ENCODE measurements around the gene MMD2. TPM values are rescaled to one million over a fixed set of nuclear protein-coding genes. Genes with fewer than 3 reads are reported as not detected.

The MMD2 gene
- total RNA-seq, 2 experiments from 2014 or later: not detected

DNA sequence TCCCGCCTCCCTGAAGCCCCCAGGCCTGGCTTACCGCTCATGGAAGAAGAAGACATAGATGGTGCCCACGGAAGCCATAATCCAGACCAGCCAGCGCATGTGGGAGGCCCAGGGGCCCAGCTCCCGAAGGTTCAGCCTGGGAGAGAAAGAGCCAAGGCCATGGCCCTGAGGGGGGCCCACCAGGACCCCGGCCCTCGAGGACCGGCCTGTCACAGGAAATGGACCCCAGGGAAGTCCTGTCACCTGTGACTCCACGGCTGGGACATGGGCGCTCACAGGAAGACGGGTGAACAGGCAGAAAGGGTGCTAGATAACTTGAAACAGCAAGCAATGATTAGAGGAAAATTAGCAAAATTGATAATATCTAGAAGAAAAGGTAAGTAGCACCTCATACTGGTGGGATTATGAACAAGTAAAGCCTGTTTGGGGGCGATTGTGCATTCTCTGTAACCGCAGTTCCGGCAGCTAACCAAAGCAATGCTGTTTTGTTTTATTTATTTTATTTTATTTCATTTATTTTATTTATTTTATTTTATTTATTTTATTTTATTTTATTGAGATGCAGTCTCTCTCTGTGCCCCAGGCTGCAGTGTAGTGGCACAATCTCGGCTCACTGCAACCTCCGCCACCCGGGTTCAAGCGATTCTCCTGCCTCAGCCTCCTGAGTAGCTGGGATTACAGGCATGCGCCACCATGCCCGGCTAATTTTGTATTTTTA is 47.7 kb downstream of the MMD2 start:
- CTCF ChIA-PET (ENCODE audit: unreplicated experiment): no interaction called here
- no peak overlapping the region for H3K27ac ChIP-seq (ENCODE audit: low read depth, low read length, poor library complexity, severe bottlenecking)
- H3K79me2 ChIP-seq (ENCODE audit: insufficient read depth, low read depth, low read length): no peaks in the 10 kb centered on the region
- no peak overlapping the region for H2AFZ ChIP-seq (ENCODE audit: low read length)
- H3K4me3 ChIP-seq (ENCODE audit: low read depth, low read length, poor library complexity, severe bottlenecking): no peak overlapping the region
- H3K36me3 ChIP-seq (ENCODE audit: insufficient read depth, low read length): no peaks in the 10 kb centered on the region
- H3K4me2 ChIP-seq (ENCODE audit: low read length): no peak overlapping the region
- POLR2A ChIA-PET: interaction anchor here (0.6 kb wide), 1 partner anchor 187 kb away, joined by 3 read pairs; no protein-coding TSS in a partner anchor
- TF ChIP-seq, protein P1, sequence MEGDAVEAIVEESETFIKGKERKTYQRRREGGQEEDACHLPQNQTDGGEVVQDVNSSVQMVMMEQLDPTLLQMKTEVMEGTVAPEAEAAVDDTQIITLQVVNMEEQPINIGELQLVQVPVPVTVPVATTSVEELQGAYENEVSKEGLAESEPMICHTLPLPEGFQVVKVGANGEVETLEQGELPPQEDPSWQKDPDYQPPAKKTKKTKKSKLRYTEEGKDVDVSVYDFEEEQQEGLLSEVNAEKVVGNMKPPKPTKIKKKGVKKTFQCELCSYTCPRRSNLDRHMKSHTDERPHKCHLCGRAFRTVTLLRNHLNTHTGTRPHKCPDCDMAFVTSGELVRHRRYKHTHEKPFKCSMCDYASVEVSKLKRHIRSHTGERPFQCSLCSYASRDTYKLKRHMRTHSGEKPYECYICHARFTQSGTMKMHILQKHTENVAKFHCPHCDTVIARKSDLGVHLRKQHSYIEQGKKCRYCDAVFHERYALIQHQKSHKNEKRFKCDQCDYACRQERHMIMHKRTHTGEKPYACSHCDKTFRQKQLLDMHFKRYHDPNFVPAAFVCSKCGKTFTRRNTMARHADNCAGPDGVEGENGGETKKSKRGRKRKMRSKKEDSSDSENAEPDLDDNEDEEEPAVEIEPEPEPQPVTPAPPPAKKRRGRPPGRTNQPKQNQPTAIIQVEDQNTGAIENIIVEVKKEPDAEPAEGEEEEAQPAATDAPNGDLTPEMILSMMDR (conservative IDR thresholded peaks at IDR 0.05; ENCODE audit: low read length): no peak
- no peak for TF ChIP-seq EZH2phosphoT487 (IDR thresholded peaks at IDR 0.05; ENCODE audit: borderline replicate concordance, low read depth, low read length)
- intact Hi-C loops (cut with micrococcal nuclease; ENCODE audit: unreplicated experiment): no loop called here
- H3K9me2 ChIP-seq (ENCODE audit: insufficient read depth, low read length): no peaks in the 10 kb centered on the region
- no peaks in the 10 kb centered on the region for H4K20me1 ChIP-seq (ENCODE audit: insufficient read depth, low read length)
- no peaks in the 10 kb centered on the region for H3K9me3 ChIP-seq (ENCODE audit: low read length)
- DNase-seq (ENCODE audit: low spot score): no peak
- no TSS peak for BruUV-seq (replicated peaks)
- H3K4me1 ChIP-seq (ENCODE audit: insufficient read depth, low read length, poor library complexity, severe bottlenecking): no peaks in the 10 kb centered on the region

GRCh38 chr7:4906682-4907081 is 52.3 kb downstream of the MMD2 start:
- ChIA-PET CTCF (ENCODE audit: unreplicated experiment) (no interaction called here), POLR2A (no interaction called here)
- no peaks in the 10 kb centered on the region for H3K36me3 ChIP-seq (ENCODE audit: insufficient read depth, low read length)
- H2AFZ ChIP-seq (ENCODE audit: low read length): no peak overlapping the region
- no peaks in the 10 kb centered on the region for H3K9me3 ChIP-seq (ENCODE audit: low read length)
- DNase-seq (ENCODE audit: low spot score): no peak
- H3K4me1 ChIP-seq (ENCODE audit: insufficient read depth, low read length, poor library complexity, severe bottlenecking): no peaks in the 10 kb centered on the region
- no peak overlapping the region for H3K4me3 ChIP-seq (ENCODE audit: low read depth, low read length, poor library complexity, severe bottlenecking)
- BruUV-seq (replicated peaks): no TSS peak
- TF ChIP-seq EZH2phosphoT487 (IDR thresholded peaks at IDR 0.05; ENCODE audit: borderline replicate concordance, low read depth, low read length): no peak
- TF ChIP-seq, protein P1 (conservative IDR thresholded peaks at IDR 0.05; ENCODE audit: low read length): no peak
- H3K79me2 ChIP-seq (ENCODE audit: insufficient read depth, low read depth, low read length): no peaks in the 10 kb centered on the region
- H3K27ac ChIP-seq (ENCODE audit: low read depth, low read length, poor library complexity, severe bottlenecking): no peak overlapping the region
- no peak overlapping the region for H3K4me2 ChIP-seq (ENCODE audit: low read length)
- intact Hi-C loops (cut with micrococcal nuclease; ENCODE audit: unreplicated experiment): no loop called here
- H4K20me1 ChIP-seq (ENCODE audit: insufficient read depth, low read length): no peaks in the 10 kb centered on the region
- no peaks in the 10 kb centered on the region for H3K9me2 ChIP-seq (ENCODE audit: insufficient read depth, low read length)

DNA sequence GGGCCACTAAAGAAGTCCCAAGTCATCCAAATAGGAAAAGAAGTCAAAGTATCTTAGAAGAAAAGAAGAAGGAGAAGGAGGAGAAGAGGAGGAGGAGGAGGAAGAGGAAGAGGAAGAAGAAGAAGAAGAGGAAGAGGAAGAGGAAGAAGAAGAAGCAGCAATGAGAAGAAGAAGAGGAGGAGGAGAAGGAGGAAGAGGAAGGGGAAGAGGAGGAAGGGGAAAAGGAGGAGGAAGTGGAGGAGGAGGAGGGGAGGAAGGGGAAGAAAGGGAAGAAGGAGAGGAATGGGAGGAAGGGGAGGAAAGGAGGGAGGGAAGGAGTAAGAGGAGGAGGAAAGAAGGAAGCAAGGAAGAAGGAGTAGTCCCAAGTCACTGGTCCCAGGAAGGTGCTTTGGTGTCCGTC is 53.8 kb downstream of the MMD2 start:
- intact Hi-C loops (cut with micrococcal nuclease; ENCODE audit: unreplicated experiment): no loop called here
- no peak overlapping the region for H2AFZ ChIP-seq (ENCODE audit: low read length)
- H4K20me1 ChIP-seq (ENCODE audit: insufficient read depth, low read length): no peaks in the 10 kb centered on the region
- H3K4me1 ChIP-seq (ENCODE audit: insufficient read depth, low read length, poor library complexity, severe bottlenecking): no peaks in the 10 kb centered on the region
- no peak overlapping the region for H3K4me2 ChIP-seq (ENCODE audit: low read length)
- no peaks in the 10 kb centered on the region for H3K36me3 ChIP-seq (ENCODE audit: insufficient read depth, low read length)
- no TSS peak for BruUV-seq (replicated peaks)
- no peaks in the 10 kb centered on the region for H3K9me3 ChIP-seq (ENCODE audit: low read length)
- H3K79me2 ChIP-seq (ENCODE audit: insufficient read depth, low read depth, low read length): no peaks in the 10 kb centered on the region
- ChIA-PET CTCF (ENCODE audit: unreplicated experiment) (no interaction called here), POLR2A (no interaction called here)
- TF ChIP-seq EZH2phosphoT487 (IDR thresholded peaks at IDR 0.05; ENCODE audit: borderline replicate concordance, low read depth, low read length): no peak
- TF ChIP-seq, protein P1 (conservative IDR thresholded peaks at IDR 0.05; ENCODE audit: low read length): no peak
- H3K27ac ChIP-seq (ENCODE audit: low read depth, low read length, poor library complexity, severe bottlenecking): no peak overlapping the region
- H3K9me2 ChIP-seq (ENCODE audit: insufficient read depth, low read length): no peaks in the 10 kb centered on the region
- DNase-seq (ENCODE audit: low spot score): no peak
- H3K4me3 ChIP-seq (ENCODE audit: low read depth, low read length, poor library complexity, severe bottlenecking): no peak overlapping the region
